ENCODE measurements around the gene TAS2R46.
"Not testable (repeated sequence)": the region's sequence is repeated elsewhere in the genome, so short reads cannot be mapped to it uniquely, and the experiment has no call there.

TAS2R46 gene

DNA sequence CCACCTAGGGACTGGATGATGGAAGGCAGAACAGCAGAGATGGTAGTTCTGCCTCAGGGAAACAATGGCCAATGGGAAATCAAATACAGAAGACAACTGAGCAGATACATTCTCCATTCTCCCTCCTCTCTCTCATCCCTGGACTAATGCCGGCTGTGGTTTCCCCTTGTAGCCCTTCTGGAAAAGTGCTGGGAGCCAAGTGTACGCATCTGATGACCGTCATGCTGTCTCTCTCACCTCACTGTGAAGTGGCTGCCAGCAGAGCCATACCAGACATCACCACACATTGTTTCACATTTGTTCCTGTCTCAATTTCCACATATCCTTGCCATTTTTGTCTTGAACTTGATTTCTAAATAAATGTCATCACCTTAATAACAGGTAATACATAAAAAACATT is 3.1 kb downstream of the TAS2R46 start:
- Histone ChIP-seq H3K9ac (no peak overlapping the region), H3K4me2 (no peak overlapping the region), H3K36me3 (peaks cover 0 to 18% (median under 1%) of the 10 kb centered on the region in 11 experiments; a peak in 8 of 22 replicates), H3K9me3 (replicated peaks in 1 of 11) (peaks cover 0 to 9% (median 2%) of the 10 kb centered on the region in 11 experiments; a peak in 11 of 22 replicates), H3K27ac (no peak overlapping the region), H4K20me1 (peaks cover 0 to 17% (median 0%) of the 10 kb centered on the region in 11 experiments; a peak in 4 of 22 replicates), H3K4me3 (no peak overlapping the region), H3K27me3 (no peaks in the 10 kb centered on the region), H3K4me1 (no peaks in the 10 kb centered on the region)
- TF ChIP-seq Cebpa-rat (IDR thresholded peaks at IDR 0.05): no peak

DNA sequence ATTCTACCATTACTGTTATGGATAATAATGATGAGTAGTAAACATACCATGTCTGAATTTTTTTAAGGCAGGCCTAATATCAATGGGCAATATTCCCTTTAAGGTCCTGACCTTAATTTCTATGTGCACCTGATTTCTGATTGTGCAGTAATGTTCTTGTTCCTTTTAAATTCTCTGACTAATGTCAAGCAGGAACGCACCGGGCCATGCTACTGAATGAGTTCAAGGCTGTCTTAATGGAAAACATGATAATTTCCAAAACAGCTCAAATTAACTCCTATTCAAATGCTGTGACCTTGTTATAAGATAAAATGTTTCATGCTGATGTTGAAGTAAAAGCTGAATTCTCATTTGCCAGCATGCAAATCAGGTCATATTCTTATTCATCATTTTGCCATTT is 6.8 kb downstream of the TAS2R46 start:
- Histone ChIP-seq H4K20me1 (peaks cover 0 to 9% (median 0%) of the 10 kb centered on the region in 11 experiments; a peak in 4 of 22 replicates), H3K9ac (no peak overlapping the region), H3K4me3 (no peak overlapping the region), H3K4me2 (no peak overlapping the region), H3K27me3 (no peaks in the 10 kb centered on the region), H3K27ac (no peak overlapping the region), H3K9me3 (replicated peaks in 1 of 11) (peaks cover 23 to 46% (median 36%) of the 10 kb centered on the region in 11 experiments), H3K4me1 (no peaks in the 10 kb centered on the region), H3K36me3 (peaks cover 7 to 40% (median 16%) of the 10 kb centered on the region in 11 experiments)
- no peak for TF ChIP-seq Cebpa-rat (IDR thresholded peaks at IDR 0.05)

DNA sequence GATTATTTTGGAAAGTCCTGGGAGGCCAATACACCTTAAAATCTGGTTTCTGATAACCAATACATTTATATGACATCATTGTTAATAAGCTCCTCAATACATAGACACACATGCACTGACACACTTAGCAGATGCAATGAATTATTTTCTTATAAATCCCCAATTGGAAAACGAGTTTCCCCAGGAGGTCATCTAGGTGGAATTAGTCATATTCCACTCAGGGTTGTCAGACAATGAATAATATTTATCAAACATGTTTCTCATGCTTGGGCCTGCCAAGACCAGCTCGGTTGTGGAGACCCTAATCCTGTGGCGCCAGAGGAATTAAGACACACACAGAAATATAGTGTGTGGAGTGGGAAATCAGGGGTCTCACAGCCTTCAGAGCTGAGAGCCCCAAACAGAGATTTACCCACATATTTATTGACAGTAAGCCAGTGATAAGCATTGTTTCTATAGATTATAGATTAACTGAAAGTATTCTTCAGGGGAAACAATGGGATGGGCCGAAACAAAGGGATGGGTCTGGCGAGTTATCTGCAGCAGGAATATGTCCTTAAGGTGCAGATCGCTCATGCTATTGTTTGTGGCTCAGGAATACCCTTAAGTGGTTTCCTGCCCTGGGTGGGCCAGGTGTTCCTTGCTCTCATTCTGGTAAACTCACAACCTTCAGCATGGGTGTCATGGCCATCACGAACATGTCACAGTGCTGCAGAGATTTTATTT is 12.1 kb downstream of the TAS2R46 start:
- H3K27ac ChIP-seq, H3K9ac ChIP-seq, H3K27me3 ChIP-seq, H3K4me2 ChIP-seq, H3K4me1 ChIP-seq, H3K4me3 ChIP-seq, H4K20me1 ChIP-seq: not testable (repeated sequence)
- H3K9me3 ChIP-seq (replicated peaks in 1 of 11): peaks cover 30 to 48% (median 44%) of the 10 kb centered on the region in 11 experiments
- peaks cover 31 to 65% (median 39%) of the 10 kb centered on the region in 11 experiments for H3K36me3 ChIP-seq

DNA sequence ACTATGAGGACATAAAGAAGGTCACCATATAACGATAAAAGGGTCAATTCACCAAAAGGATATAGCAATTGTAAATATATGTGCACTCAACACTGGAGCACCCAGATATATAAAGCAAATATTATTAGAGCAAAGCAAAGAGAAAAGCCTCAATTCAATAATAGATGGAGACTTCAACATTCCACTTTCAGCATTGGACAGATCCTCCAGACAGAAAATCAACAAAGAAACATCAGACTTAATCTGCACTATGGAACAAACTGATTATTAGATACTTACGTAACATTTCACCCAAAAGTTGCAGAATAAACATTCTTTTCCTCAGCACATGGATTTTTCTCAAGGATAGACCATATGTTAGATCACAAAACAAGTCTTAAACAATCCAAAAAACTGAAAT is 20.7 kb downstream of the TAS2R46 start:
- not testable (repeated sequence) for H3K27me3 ChIP-seq, H3K4me1 ChIP-seq, H3K9ac ChIP-seq, H3K4me2 ChIP-seq, H3K4me3 ChIP-seq, H3K27ac ChIP-seq, H4K20me1 ChIP-seq
- H3K9me3 ChIP-seq (replicated peaks in 1 of 11): peaks cover 0 to 18% (median 4%) of the 10 kb centered on the region in 11 experiments; a peak in 6 of 22 replicates
- H3K36me3 ChIP-seq: peaks cover 23 to 59% (median 38%) of the 10 kb centered on the region in 11 experiments; a peak in 20 of 22 replicates

DNA sequence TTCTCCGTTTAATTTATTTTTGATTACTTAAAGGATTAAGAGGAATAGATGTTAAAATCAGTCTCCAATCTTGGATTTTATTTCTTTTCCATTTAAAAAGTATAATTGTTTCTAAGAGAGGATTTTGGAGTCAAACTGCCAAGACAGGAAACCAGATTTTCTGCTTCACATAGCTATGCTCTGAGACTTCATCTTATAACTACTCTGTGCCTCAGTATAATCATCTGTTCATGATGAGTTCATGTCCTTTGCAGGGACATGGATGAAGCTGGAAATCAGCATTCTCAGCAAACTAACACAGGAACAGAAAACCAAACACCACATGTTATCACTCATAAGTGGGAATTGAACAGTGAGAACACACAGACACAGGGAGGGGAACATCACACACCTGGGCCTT is 21.9 kb downstream of the TAS2R46 start:
- no peaks in the 10 kb centered on the region for H3K4me1 ChIP-seq
- no peaks in the 10 kb centered on the region for H4K20me1 ChIP-seq
- no peak overlapping the region for H3K4me2 ChIP-seq
- H3K9ac ChIP-seq: no peak overlapping the region
- no peak overlapping the region for H3K27ac ChIP-seq
- no peak overlapping the region for H3K4me3 ChIP-seq
- no peaks in the 10 kb centered on the region for H3K27me3 ChIP-seq
- H3K36me3 ChIP-seq: peaks cover 23 to 54% (median 32%) of the 10 kb centered on the region in 11 experiments; a peak in 19 of 22 replicates
- H3K9me3 ChIP-seq (replicated peaks in 1 of 11): peaks cover 0 to 18% (median 4%) of the 10 kb centered on the region in 11 experiments; a peak in 6 of 22 replicates
- no peak for TF ChIP-seq Cebpa-rat (IDR thresholded peaks at IDR 0.05)

DNA sequence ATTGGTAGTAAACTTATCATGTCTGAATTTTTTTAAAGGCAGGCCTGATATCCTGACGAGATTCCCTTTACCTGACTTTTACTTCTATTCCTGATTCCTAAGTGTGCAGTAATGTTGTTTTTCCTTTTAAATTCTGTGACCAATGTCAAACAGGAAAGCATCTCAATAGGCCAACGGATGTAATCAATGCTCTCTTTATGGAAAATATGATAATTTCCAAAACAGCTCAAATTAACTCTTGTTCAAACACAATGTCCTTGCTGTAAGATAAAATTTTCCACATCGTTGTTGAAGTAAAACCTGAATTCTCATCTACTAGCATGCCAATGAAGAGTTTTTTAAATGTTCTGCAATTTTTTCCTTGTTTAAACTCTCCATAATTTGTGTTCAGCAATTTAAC is 22.9 kb downstream of the TAS2R46 start:
- TF ChIP-seq Cebpa-rat (IDR thresholded peaks at IDR 0.05): no peak
- Histone ChIP-seq H3K27ac (no peak overlapping the region), H4K20me1 (no peaks in the 10 kb centered on the region), H3K9ac (no peak overlapping the region), H3K4me3 (no peak overlapping the region), H3K4me1 (no peaks in the 10 kb centered on the region), H3K9me3 (replicated peaks in 1 of 11) (peaks cover 0 to 18% (median 3%) of the 10 kb centered on the region in 11 experiments; a peak in 5 of 22 replicates), H3K4me2 (no peak overlapping the region), H3K27me3 (no peaks in the 10 kb centered on the region), H3K36me3 (peaks cover 13 to 44% (median 24%) of the 10 kb centered on the region in 11 experiments; a peak in 18 of 22 replicates)

DNA sequence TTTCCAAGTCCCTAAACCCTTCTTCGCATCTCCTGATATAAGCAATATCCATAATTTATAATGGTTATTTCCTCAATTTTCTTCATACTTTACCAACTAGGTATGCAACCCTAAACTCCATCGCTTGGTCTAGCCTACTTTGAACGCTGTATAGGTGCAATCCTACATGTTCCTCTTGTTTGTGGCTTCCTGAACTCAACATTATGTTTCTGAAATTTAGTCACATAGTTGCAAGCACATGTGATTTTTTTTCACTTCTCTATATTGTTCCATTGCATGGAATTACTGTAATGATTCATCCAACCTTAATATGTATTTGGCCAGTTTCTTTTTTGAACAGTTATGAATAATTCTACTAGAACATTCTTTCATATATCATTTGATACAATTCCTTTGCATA is 28.1 kb downstream of the TAS2R46 start:
- Histone ChIP-seq H3K9me3 (replicated peaks in 1 of 11) (peaks cover 0 to 14% (median 0%) of the 10 kb centered on the region in 11 experiments; a peak in 5 of 22 replicates), H3K36me3 (peaks cover 7 to 37% (median 23%) of the 10 kb centered on the region in 11 experiments; a peak in 19 of 22 replicates)
- not testable (repeated sequence) for H3K27ac ChIP-seq, H3K4me2 ChIP-seq, H4K20me1 ChIP-seq, H3K9ac ChIP-seq, H3K4me1 ChIP-seq, H3K4me3 ChIP-seq, H3K27me3 ChIP-seq

DNA sequence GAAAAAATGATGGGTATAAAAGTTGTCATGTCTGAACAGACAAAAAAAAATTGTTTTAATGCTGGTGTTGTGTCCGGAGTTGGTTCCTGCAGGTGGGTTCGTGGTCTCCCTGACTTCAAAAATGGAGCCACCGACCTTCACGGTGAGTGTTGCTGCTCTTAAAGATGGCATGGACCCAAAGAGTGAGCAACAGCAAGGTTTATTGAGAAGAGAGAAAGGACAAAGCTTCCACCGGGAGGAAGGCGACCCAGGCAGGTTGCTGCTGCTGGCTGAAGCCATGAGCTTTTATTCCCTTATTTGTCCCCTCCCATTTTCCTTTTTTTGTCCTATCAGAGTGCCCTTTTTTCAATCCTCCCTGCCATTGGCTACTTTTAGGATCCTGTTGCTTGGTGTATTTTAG is 30.8 kb downstream of the TAS2R46 start, which contains the start of gene TAS2R31:
Gene TAS2R31 (minus strand): TSS at position 101 of the 400 bp plus-strand sequence. CDS start 72 bp downstream, at position 29.
- H3K36me3 ChIP-seq: peaks cover 19 to 46% (median 32%) of the 10 kb centered on the region in 11 experiments
- H3K4me3 ChIP-seq: no peak within 1 kb of the TSS
- no peaks in the 10 kb centered on the region for H3K4me1 ChIP-seq

DNA sequence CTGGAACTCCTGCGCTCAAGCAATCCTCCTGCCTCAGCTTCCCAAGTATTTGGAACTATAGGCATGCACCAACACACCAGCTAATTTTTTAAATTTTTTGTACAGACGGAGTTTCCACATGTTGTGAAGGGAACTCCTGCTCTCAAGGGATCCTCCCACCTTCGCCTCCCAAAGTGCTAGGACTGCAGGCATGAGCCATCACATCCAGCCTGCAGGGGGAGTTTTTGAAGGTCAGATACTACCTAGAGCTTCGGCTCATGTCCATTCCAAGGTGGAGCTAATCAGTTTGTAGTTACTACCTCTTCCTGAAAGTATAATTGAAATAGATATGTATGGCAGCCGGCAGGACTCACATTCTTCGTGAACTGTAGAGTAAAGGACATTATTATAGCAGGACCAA is 36.0 kb downstream of the TAS2R46 start:
- Histone ChIP-seq H3K9me3 (replicated peaks in 1 of 11) (peaks cover 16 to 31% (median 22%) of the 10 kb centered on the region in 11 experiments), H3K9ac (no peak overlapping the region), H3K27ac (no peak overlapping the region), H3K4me3 (no peak overlapping the region), H4K20me1 (0 out of 22 replicates have a peak, but pooled peaks cover 0 to 4% (median 0%) of the 10 kb centered on the region in 11 experiments), H3K36me3 (peaks cover 21 to 40% (median 29%) of the 10 kb centered on the region in 11 experiments), H3K4me2 (no peak overlapping the region), H3K27me3 (no peaks in the 10 kb centered on the region), H3K4me1 (no peaks in the 10 kb centered on the region)
- no peak for TF ChIP-seq Cebpa-rat (IDR thresholded peaks at IDR 0.05)

More for the DNA sequence above, 30.8 kb downstream of the TAS2R46 start, which contains the start of gene TAS2R31:
- Histone ChIP-seq H3K9me3 (replicated peaks in 1 of 11) (peaks cover 4 to 26% (median 12%) of the 10 kb centered on the region in 11 experiments; a peak in 21 of 22 replicates), H3K9ac (no peak within 1 kb of the TSS), H4K20me1 (no peaks in the 10 kb centered on the region), H3K4me2 (no peak within 1 kb of the TSS), H3K27me3 (no peaks in the 10 kb centered on the region), H3K27ac (no peak within 1 kb of the TSS)
- TF ChIP-seq Cebpa-rat (IDR thresholded peaks at IDR 0.05): no peak

Measured in BLaER1 treated with 17β-estradiol and CSF1 and Interleukin-3, amounts not matched to agents 10 nM and 100 nM (cell line).